A549 treated with AZD9567 at 1 μM for 4 hours (cell line): Measurements from ENCODE around the gene PRCP. TPM values are rescaled to one million over a fixed set of nuclear protein-coding genes. Genes with fewer than 3 reads are reported as not detected.

Experiments
- total RNA-seq: library from RNA; stranded (reverse); fragments of 200-300 nt; extraction: Qiagen RNA extraction; gene quantifications from 5 replicates; pipeline ENCODE4 v1.2.3, GENCODE V29; 2022; ENCODE audit not compliant: insufficient read depth

PRCP gene
- total RNA-seq, result 46.0 to 62.0 TPM (median 49.9 TPM) in 5 replicates

GRCh38 chr11:82900277-82901164 is at the start of gene PRCP:
PRCP (minus strand) TSS chr11:82900430; CDS start chr11:82900402, 28 bp downstream.

GRCh38 chr11:82901165-82901921 is 1.1 kb upstream of the PRCP start, which contains the start of gene DDIAS:
DDIAS (plus strand) TSS chr11:82901736; CDS start chr11:82914739, 13,003 bp downstream.

Other genes starting within 250 kb of the PRCP start
- gene FAM181B, start 166.6 kb downstream of the PRCP start, total RNA-seq, result 0.02 to 0.07 TPM (median 0.06 TPM) in 4 of 5 replicates, not detected in the other
- gene DDIAS, start 1.3 kb upstream of the PRCP start, total RNA-seq, result 15.8 to 29.7 TPM (median 18.5 TPM) in 5 replicates
- gene RAB30, start 171.5 kb upstream of the PRCP start, total RNA-seq, result 4.8 to 11.4 TPM (median 5.4 TPM) in 5 replicates